Measurements from ENCODE around the gene TRIM4.

- no peak for TF ChIP-seq EZH2 (IDR thresholded peaks at IDR 0.05; ENCODE audit: insufficient read depth, poor library complexity, severe bottlenecking)
- TF ChIP-seq EZH2phosphoT487 (IDR thresholded peaks at IDR 0.05; ENCODE audit: insufficient read depth, low read depth), result no peak
These were observed 433 bp upstream of the TRIM4 start for GRCh38 chr7:99919814-99920112.
